HG02840 (cell line): ENCODE data around the gene FAM131B.

Source experiments
- ATAC-seq: cut with Tn5 transposase; IDR thresholded peaks from one replicate; pipeline ENCODE4 v1.9.1; 2021; ENCODE audit warnings: mild to moderate bottlenecking, moderate library complexity, moderate number of reproducible peaks; ENCODE audit not compliant: unreplicated experiment, low FRiP score

The FAM131B gene

DNA sequence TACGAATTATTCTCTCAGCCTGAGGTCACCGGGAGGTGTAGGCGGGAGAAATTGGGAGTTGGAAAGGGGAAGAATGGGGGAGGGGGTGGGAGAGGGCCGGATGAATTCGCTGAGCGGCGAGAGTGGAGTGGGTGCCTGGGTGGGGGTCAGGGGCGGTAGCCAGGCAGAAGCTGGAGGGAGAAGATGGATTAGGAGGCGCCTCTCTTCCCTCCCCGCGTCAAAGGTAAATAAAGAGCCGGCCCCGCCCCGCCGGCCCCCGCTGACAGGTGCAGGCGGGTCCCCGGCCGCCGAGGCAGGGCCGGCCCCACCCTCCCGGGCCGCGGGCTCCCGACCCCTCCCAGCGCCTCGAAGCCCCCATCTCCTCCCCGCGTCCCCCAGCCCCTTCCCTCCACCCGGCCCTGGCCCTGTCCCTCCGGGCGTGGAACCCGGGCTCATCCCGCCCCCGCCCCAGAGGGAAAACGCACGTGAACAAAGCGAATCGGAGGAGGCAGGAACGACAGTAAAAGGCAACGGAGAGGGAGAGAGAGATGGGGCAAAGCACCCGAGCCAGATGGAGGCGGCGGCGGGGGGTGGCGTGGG, 872 bp downstream of the FAM131B start:
- ATAC-seq: no peak

DNA sequence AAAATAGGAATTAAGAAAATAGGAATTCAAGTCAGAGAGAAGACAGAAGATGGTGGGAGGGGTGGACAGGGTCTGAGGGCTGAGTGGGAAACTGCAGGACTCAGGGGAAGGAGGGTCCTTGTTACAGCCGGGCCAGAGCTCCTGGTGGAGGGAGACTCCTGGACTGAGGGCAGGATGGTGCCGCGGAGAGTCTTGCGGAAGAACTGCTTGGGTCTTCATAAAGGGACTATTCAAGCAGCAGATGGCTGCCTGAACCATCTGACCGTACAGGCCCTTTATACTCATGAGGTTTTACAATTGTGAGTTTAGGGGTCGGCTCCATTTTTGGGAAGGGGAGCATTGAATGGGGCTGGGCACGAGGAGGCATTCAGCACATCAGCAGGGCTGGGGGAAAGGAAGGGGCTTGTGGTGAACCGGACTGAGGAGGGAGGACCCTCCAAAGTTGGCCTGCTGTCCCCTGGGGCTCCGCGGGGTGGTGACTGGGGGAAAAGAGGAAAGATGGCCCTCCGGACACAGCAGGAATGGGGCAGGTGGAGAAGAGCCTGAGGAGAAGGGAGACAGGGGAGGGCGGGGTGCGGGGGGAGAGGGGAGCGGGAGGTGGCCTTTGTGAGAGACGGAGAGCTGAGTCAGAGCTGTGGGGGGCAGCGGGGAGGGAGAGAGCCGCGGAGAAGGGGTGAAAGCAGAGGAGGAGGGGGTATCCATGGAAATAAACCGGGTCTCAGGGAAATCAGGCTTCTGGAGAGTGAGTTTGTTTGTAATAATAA, 1.5 kb downstream of the FAM131B start:
- ATAC-seq: no peak

- ATAC-seq: no peak
Observed at GRCh38 chr7:143359771-143360353, 2.7 kb downstream of the FAM131B start.

DNA sequence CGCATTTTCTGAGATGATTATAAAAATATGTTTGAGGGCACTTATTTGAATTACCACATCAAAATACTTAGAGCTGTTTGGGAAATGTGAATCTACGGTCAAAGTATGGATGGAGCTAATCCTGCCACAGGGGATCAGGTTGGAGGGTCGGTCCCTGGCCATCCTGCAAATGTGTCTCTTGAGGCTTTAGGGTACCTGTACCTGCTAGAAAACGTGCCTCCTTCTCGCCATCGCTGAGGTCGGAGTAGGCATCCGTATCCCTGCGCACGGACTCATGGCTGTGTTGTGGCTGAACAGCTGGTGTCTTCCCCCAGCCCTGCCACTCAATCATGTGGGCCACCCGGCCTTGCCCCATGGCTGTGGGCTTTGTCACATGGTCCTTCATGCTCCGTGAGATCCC, 3.9 kb downstream of the FAM131B start:
- no peak for ATAC-seq

DNA sequence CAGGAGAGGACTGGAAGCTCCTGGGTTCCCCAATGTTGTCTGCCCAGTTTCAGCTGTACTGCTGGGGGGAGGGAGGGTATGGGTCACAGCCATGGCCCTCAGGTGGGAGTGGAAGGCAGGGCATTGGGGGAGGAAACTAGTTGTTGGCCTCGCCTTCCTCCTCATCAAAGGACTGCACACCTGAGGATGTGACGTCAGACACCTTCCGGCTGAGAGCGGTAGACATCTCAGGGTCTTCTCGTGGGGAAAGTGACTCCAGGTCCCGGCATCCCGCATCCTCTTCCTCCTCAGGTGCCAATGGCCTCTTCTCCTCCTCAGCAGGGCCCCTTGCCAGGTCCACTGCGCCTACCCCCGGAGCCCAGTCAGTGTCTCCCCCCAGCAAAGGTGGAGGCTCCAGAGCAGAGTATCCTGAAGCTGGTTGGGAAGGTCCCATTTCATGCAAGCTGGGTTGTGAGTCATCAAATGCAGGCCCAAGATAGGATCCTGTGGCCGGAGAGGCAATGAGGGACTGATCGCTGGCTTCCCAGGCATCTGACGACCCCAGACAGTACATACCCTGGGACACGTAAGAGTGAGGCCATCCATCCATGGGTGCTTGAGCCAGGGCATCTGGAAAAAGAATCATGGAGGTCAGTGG, 6.0 kb downstream of the FAM131B start:
- ATAC-seq: no peak

DNA sequence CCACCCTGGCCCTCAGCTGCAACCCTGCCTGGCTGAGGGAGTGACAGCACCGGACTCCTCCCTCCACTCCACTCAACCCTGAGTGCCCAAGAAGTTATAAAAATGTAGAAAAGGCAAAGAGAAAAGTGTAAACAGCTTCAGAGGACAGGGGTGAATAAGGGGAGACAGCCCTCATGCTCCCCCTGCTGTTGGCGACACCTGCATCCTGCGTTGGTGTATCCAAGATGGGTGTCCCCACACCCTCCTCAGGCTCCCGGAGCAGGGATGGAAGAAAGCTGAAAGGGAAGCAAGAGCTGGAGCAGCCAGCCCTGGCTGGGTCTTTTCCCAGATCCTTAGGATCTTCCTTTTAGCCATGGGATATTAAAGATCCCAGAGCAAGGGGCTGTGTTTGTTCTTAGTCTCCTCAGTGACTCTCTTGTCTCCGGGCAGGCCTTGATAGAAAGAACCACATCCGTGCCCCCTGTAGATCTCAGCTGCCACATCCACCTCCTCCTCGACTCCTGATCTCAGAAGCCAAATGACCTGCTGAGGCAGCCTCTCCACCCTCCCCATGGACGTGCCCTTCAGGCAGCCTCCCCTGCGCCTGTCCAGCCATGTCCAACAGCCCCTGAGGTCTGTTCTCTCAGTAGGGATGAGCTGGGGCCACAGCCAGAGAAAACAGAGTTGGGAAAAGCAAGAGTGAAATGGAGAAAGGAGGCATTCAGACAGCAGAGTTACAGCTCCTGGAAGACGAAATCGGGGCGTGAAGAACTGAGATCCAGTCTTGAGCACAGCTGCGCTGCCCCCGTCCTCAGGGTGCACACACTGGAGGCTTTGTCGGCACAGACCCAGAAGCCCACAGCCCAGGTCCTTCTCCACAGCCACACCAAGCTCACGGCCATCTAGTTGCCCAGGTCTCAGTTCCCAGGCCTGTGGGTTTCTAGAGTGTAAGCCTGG, 6.8 kb downstream of the FAM131B start:
- no peak for ATAC-seq

GRCh38 chr7:143354965-143355364, 7.5 kb downstream of the FAM131B start:
- no peak for ATAC-seq

DNA sequence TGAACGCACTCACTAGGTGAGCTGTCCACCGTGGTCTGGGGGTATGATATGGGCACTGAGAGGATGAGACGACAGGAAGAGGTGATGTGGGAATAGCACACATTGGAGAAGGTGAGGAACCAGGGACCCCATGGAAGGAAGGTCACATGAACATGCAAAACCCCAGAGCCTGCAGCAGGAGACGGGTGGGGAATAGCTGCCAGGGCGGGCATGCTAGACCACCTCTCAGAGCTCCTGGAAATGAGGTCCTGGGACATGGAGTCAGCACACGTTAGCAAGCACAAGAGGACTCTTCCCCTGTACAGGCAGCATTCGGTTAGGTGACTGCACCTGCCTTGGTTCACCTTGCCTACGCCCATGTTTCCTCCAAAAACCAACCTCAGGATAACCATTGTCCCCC, 8.1 kb downstream of the FAM131B start:
- ATAC-seq: no peak

GRCh38 chr7:143352531-143353002, 9.9 kb downstream of the FAM131B start:
- no peak for ATAC-seq

DNA sequence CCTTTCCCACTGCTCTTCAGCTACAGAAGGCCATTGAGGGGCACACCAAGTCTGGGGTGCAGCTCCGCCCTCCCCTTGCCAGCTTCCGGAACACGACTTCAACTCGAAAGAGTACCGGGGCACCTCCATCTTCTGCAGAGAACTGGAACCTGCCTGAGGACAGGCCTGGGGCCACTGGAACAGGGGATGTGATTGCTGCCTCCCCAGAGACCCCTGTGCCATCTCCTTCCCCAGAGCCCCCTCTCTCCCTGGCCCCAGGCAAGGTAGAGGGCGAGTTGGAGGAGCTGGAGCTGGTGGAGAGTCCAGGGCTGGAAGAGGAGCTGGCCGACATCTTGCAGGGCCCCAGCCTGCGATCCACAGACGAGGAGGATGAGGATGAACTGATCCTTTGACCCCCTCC, 10.9 kb downstream of the FAM131B start:
- ATAC-seq: no peak

GRCh38 chr7:143351060-143351459, 11.5 kb downstream of the FAM131B start:
- ATAC-seq: no peak

- ATAC-seq: no peak
Observed at GRCh38 chr7:143347950-143348349, 14.6 kb downstream of the FAM131B start.

DNA sequence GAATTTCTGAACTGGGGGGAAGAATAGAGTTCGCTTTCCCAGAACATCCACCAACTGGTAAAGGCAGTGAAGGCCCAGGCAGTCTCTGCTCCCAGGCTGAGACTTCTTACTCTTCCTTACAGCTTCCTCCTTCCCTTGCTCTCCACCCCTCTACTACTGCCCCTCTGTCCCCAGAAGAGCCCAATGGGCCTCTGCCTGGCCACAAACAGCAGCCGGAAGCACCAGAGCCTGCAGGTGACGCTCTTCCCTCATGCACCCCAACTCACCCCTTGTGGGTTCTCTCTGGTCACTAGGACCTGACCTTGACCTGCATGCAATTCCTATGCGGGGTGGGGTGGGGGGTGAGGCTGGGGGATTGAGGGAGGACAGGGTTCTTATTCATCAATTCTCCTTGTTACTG, 16.5 kb downstream of the FAM131B start:
- ATAC-seq: no peak

GRCh38 chr7:143345428-143345900, 17.0 kb downstream of the FAM131B start:
- ATAC-seq: no peak

GRCh38 chr7:143343596-143343995, 18.9 kb downstream of the FAM131B start:
- ATAC-seq: no peak

DNA sequence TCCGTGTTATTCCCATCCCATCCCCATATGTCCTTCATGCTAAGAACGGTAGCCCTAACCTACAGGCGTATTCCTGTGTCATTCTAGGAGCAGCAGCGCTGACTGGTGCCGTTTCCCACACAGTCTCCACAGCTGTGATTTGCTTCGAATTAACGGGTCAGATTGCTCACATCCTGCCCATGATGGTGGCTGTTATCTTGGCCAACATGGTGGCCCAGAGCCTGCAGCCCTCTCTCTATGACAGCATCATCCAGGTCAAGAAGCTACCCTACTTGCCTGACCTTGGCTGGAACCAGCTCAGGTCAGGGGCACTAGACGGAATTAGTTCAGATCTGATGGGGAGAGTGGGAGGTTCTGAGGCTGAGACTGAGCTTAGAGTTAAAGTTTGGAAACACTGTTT, 20.7 kb downstream of the FAM131B start:
- no peak for ATAC-seq

GRCh38 chr7:143337216-143337615, 25.3 kb downstream of the FAM131B start:
- no peak for ATAC-seq

GRCh38 chr7:143334244-143334643, 28.3 kb downstream of the FAM131B start:
- ATAC-seq: no peak

GRCh38 chr7:143331179-143331801, 31.2 kb downstream of the FAM131B start:
- no peak for ATAC-seq
